ENCODE measurements around the gene CDIP1.

The CDIP1 gene

DNA sequence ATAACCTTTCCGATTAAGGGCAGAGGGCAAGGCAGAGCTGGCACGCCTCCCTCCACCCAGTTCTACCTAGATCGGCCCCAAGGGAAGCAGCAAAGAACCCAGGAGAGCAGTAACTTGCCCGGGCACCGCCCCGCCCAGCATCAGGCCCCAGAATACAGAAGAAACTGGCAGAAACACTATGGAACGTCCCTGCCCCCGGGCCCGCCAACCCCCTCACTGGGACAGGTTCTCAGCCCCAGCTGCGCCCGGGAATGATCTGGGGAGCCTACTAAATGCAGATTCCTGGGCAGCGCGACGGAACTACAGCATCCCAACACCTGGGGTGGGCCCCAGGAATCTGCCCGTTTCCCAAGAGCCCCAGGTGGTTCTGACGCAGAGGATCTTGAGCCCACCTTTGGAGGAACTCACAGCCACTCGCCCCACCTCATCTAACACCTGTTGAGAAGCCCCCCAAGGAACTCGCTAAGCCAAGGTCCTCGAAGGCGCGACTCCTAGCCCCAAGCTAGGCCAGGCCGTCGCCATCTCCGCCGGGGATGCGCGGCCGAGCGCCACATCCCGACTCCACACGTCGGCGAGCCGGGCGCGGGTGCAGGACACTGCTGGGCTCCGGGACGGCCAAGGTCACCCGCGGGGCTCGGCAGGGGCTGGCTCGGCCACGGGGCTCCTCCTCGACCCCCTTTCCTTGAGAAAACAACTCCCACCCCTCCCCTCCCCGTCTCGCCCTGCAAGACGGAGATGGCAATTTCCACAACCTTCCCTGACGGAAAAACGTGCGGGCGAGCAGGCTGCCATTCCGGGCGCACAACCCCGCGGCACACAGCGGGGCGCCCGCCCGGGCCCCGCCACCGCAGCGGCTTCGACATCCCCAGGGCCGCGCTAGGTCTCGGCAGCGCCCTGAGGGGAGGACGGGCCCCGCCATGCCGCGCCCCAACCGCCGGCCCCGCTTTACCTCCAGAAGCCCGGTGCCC is 913 bp downstream of the CDIP1 start:
- DNase-seq: peak; percentile 10 to 63 (median 28)

DNA sequence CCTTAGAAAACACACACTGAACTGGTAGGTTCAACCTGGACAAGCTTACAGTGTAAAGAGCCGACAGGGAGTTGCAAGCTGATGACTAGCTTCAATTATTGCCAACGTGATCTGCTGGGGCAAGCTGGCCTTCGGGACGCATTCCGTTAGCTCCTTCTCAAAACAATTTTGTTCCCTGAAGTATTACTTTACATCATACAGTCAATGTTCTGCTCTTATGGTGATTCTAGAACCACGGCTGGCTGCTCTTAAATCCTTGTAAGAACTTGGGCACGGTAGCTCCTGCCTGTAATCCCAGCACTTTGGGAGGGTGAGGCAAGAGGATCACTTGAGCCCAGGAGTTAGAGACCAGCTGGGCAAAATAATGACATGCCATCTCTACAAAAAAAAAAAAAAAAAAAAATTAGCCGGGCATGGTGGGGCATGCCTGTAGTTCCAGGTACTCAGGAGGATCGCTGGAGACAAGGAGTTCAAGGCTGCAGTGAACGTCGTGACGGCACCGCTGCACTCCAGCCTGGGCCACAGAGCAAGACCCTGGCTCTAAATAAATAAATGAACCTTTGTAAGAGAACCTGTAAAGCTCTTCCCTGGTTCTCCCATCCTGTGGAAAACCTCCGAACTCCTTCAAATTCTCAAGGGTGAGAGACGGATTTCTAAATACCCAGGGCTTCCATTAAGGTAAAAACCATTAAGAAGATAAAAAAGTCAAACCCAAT is 2.0 kb downstream of the CDIP1 start:
- no peak for DNase-seq

DNA sequence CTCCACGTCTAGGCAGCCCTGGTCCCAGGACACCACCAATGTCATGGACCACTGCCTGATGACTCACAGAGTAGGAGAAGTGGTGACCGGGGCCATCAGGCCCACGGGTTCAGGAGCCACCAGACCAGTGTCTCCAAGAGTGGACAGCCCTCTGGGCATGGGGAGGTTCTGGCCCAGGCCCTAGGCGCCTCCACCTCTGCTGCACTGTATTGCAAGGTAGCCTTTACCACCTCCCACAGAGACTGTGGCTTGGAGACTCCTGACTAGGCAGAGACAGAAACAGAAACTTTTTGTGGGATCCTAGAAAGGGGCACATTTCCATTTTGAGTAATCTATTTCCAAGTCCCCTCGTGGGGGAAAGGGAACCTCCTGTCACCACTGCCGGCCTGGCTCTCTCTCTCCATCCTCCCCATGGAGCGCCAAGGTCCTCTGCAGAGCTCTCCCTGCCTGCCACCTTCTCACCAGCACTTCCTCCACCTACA is 2.9 kb downstream of the CDIP1 start:
- DNase-seq: peak in 1 of 4 experiments; percentile 13

DNA sequence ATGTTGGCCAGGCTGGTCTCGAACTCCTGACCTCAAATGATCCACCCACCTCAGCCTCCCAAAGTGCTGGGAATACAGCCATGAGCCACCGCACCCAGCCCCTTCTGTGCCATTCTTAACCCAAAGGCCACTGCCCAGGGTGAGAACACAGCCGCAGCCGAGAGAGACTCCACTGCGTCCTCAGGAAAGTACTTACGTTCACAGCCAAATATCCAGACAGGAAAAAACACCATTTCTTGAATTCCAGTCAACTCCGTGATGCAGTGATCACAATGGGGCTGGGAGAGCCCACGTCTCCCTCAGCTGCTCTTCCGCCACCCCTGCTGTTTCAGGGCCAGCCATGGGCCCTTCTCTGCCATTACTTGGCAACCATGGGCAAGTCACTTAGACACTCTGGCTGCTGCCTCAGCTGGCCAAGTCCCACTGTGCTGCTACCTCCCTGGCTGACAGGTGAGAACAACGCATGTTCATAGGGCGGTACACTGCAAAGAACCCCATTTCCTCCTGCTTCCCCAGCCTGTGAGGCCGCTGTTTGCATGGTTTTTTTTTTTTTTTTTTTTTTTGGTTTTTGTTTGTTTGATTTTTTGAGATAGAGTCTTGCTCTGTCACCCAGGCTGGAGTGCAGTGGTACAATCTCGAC is 4.3 kb downstream of the CDIP1 start:
- DNase-seq: no peak

DNA sequence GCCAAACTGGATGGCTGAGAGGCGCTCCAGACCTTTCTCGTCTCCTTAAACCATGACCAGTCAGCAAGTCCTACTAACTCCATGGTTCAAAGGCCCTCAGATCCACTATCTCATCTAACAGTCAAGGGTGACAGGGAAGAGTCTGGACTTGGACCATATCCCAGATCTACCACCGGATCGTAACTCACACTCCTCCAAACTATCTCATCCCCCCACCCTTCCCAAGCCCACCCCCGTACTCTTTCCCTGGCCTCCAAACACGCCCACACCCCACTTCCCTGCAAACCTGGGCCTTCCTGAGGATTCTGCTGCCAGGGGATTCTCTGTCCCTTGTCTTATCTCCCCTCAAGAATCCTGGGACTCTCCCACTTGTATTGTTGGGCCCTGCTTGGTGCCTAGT is 5.1 kb downstream of the CDIP1 start:
- DNase-seq: no peak

DNA sequence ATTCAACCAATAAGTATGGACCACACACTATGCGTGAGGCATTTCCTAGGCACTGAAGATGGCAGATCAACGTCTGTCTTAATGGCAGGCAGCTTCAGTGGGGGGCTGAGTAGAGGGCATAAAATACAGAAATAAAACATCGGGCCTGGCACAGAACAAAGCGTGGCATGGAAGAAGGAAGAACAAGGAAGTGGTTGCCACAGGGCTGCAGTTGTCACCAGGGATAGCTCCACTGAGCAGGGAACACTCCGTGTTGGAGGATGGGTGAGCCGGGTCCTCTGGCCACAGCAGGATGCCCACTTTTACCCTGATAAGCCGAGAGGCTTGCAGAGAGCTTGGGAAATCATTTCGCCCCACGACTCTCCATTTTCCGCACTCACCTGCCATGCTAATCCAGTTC is 6.3 kb downstream of the CDIP1 start:
- no peak for DNase-seq

DNA sequence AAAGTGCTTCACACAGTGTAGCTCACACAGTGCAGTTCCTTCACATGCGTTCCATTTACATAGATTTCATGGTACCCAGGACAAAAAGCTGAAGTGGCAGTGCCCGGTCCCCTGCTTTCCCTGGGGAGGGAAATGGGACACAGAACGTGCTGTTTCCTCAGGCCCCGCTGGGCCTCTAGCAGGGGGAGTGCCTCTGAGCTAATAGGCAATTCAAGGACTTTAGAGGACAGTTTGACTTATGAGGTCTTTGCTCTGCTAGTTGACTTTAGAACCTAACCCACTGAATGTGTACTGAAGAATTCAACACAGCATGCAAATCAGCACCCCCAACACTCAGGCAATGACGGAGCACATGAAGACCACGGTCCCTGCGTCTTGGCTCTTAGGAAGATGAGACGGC is 6.8 kb downstream of the CDIP1 start:
- no peak for DNase-seq

DNA sequence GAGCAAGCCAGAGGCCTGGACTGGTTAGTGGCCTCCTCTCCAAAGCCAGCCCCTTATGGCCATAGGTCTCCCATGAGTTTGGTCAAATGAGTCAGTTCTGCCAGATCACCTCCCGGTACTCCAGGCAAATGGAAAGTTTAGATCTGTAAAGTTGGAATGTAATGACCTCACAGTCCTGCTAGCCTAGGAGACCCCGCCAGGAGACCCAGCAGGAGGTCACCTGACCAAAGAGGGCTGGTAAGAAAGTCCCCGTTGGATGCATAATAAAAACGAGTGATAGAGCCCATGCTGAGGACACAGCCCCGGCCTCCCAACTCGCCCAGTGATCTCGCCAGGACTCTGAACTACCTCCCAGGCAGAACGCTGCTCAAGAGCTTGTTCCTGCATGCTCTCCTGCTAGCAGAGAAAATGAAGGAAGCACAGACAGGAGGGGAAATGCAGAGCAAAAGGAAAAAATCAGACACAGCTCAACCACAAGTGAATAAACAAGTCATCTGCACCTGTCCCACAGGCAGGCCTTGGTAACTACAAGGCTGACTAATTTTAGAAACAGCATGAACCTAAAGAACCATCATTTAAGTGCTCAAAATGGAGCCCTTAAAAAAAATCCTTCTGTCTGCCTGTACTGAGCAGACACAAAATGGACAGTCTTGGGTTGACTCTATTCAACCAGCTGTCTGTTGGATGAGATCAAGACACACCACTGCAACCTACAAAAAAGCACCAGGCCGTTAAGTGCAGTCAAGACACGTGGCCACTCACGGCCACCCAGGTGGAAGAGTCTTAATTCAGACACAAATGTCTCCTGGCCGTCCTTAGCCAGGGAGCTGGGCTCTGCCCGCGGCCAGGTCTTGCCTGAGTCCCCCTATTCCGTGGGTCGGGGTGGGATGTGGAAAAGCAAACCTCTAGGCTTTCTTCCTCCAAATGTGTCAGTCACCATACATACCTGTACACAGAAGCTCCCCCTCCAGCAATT is 9.2 kb downstream of the CDIP1 start:
- no peak for DNase-seq

DNA sequence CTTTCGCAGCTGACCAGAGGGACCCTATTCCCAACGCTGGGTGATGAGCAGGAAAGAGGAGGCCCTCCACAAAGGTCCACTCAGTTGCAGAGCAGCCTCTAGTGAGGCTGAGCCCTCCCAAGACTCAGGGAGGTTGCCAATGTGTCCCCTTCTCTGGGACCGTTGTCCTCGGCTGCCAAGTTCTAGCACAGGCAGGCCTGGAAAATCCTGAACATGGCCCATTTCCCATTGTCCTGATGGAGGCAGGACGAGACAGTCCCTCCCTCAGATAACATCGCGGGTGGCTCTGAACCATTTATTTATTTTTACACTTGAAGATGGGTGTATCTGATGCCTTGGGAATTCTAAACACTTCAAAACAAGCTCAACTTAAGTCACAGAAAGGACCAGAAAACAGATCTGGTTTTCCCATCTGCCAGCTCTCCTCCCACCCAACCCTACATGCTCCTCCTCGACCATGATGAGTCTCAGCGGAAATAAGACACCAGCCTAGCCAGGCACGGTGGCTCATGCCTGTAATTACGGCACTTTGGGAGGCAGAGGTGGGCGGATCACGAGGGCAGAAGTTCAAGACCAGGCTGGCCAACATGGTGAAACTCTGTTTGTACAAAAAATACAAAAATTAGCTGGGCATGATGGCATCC is 12.8 kb downstream of the CDIP1 start:
- no peak for DNase-seq

DNA sequence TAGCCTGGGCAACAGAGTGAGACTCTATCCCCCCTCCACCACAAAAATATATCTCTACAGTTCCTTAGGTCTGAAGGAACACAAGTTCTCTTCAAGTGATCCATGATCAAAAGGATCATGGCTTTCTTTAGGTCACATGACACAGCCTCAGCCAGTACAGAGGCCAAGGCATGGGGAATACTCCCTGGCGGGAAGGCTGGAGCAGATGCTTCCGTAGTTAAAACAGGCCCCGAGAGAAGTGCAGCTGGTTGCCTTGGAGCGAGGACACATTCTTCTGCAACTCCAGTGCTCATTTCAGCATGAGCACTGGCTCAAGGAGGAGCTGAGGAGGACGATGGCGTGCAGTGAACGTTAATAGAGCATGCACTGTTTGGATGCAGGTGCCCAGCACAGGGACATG is 13.5 kb downstream of the CDIP1 start:
- no peak for DNase-seq

DNA sequence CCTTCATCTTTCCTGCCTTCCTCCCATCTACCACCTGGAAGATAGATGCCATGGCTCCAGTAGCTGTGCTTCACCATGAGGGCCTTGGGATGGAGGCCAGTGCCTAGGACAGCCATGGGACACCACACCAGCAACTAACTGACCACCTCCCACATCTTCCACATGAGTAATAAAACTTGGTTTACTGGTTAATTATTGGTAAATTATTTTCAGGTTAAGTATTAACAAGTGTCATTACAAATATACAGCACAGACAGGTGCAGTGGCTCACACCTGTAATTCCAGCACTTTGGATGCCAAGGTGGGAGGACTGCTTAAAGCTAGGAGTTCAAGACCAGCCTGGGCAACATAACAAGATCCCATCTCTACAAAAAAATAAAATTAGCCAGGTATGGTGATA is 14.0 kb downstream of the CDIP1 start:
- no peak for DNase-seq

DNA sequence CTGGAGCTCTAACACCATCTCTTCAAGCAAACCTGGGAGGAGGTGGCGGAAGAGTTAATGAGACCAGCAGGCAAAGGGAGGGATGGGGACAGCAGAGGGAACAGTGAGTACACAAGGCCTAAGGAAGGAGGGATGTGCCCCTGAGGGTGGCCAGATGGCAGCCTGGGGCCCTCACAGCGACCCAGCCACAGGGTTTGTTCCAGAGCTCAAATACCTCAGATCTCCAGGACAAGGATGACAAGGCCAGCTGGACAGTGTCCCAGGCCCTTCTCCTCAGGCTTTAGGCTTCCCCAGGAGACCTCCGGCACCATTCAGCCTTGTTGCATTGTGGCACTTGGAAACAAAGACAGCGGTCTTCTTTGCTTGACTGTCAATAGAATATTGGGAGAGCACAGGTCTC is 14.9 kb downstream of the CDIP1 start:
- DNase-seq: no peak

DNA sequence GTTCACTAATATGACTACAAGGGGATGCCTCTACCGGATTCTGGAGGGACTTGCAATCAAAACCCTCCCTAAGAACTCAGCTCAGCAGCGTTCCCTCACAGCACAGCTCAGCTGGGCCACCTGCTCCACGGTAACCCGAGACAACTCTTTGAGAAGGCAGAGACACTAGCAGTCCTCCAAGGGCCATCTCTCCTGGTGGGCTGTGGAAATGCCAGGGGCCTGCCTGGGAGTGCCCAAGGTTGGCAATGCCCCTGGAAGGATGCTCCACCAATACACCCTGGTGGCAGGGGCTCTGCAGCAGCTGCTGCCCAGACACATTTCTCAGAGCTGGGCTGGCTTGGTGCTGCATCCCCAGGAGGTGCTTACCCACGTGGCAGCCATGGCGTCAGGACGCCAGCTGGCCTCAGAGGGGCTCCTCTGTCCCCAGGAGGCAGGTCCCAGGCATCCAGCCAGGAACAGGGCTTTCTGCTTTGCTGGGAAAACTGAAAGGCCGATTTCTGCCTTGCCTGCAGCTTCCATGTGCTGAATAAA is 16.5 kb downstream of the CDIP1 start:
- no peak for DNase-seq

DNA sequence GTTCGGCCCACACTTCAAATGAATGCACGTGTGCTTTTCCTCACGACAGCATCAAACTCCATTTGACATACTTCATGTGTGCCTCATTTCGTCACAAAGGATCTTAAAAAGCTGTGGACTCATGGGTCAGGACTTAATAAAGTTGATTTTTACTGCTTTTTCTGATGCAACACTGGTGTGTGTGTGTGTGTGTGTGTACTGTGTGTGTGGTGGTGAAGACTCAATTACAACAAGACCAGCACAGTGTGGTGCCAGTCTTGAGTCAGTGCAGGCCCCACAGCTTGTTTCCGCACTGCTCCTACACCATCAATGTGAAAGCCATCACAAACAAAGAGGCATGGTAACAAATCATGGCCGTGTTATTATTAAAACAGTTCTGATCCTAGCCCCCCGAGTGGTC is 17.7 kb downstream of the CDIP1 start:
- DNase-seq: no peak

DNA sequence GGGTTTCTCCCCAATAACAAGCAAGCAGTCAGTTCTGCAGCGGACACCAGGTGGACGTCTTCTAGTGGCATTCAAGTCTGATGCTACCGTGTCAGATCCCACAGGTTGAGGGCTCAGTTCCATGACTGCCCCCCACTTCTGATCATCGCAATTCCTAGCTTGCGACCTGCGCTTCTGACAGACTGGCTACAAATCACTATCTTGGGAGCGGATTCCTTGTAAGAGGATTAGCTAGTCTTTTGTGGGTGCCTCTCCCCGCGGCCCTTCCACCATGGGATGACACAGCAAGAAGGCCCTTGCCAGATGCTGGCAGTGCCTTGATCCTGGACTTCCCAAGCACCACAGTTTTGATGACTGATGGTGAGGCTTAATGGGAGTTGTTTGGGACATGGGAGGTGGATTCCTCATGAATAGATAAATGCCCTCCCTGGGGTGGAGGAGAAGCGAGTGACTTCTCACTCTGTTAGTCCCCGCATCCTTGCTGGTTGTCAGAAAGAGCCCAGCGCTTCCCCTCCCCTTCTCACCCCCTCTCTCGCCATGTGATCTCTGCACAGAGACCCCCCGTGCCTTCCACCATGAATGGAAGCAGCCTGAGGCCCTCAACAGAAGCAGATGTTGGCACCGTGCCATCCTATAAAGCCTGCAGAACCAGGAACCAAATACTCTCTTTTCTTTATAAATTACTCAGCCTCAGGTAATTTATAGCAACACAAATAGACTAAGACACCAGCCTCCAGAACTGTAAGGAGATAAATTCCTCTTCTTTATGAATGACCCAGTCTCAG is 19.1 kb downstream of the CDIP1 start:
- DNase-seq: peak in 1 of 4 experiments; percentile 23

DNA sequence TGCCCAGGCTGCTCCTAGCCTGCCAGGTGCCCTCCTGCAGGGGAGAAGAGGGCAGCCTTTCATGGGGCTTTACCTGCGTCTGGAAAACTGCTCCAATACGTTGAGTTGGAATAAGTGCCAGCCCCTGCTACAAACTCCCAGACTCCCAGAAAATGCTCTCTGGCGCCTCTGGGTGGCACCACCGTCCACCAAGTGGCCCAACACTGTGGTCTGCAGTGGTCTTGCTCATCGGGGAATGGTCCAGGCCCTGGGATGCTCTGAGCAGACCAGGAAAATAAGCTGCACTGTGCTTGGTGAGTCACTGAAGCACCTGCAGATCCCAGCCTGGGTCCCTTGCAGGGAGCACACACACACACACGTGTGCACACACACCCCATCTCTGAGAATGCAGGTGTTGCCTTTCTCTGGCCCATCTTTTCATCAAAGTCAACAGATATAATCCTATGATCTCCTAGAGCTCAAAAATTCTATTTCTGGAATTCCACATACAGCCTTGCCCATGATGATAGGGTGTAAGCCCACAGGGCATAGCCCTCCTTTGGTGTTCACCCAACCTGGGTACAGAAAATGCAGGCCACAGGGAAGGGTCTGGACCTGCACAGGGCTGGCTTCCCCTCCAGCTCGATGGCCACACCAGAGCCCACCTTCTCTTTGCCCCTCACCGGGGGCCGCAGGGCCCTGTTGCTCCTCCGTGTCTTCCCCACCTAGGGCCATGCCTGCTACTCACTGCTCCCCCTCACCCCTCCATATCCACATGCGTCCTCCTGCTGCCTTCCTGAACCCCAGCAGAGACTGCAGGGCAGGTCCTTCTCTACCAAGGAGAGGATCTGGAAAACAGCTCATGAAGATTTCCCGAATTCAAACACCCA is 20.5 kb downstream of the CDIP1 start:
- peak in 3 of 4 experiments; percentile 20 to 42 (median 26) for DNase-seq

DNA sequence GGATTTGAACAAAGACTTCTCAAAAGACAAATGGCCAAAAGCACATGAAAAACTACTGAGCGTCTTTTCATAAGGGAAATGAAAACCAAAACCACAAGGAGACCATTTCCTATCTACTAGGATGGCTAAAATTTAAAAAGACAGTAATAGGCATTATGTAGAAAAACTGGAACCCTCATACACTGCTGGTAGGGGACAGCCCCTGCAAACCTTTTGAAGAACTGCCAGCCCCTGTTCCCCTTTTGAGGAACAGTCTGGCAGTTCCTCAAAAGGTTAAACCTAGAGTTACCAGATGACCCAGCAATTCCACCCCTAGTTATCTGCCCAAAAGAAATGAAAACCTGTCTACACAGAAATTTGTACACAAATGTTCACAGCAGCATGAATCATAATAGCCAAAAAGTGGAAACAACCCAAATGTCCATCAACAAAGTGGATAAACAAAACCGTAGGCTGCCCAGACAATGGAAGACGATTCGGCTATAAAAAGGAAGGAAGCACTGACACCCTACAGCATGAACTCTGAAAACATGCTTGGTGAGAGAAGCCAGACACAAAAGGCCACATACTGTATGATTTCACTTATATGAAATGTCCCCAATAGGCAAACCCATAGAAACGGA is 22.9 kb downstream of the CDIP1 start:
- peak; percentile 82 to 94 (median 86) for DNase-seq

DNA sequence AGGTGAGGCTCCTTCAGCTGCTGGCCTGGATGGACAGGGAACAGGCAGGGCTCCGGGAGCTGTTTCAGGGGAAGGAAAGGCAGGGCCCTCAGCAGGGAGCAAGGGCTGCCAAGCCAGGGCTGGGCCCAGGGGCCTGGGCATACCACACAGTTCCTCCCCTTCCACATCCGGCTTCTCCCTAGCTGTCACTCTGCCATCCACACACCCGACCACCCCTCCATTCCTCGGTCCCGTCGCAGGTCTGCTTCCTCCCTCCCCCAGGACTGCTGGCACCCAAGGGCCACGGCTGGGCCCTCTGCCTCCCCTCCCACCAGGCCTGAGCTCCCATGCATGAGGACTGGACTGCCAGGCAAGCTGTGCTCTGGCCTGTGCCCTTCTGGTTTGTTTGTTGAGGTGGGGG is 24.0 kb downstream of the CDIP1 start:
- DNase-seq: peak in 1 of 4 experiments; percentile 29

DNA sequence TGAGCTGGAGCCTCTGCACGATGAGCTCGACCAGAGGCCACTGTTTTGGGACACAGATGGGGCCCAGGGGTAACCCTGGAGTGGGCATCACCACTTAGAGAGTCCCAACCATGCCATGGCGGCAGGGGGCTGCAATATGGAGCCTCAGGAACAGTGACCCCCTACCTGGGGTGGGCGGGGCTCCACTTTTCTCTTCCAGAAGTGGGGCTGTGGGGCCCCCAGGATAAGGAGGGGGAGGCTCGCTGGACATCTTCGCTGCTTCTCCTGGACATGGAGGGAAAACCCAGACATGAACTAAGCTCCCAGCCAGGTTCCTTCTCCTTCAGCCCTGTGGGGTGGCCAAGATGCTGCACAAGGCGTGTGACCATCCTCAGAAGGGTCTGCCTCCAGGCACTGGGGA is 24.7 kb downstream of the CDIP1 start:
- DNase-seq: no peak

All from suppressor macrophage (primary cell).